ENCODE data around the gene AVP.

The AVP gene

GRCh38 chr20:3109350-3110302 lies 25.1 kb upstream of the AVP start:
- DNase-seq (ENCODE audit: low spot score) = no peak

DNA sequence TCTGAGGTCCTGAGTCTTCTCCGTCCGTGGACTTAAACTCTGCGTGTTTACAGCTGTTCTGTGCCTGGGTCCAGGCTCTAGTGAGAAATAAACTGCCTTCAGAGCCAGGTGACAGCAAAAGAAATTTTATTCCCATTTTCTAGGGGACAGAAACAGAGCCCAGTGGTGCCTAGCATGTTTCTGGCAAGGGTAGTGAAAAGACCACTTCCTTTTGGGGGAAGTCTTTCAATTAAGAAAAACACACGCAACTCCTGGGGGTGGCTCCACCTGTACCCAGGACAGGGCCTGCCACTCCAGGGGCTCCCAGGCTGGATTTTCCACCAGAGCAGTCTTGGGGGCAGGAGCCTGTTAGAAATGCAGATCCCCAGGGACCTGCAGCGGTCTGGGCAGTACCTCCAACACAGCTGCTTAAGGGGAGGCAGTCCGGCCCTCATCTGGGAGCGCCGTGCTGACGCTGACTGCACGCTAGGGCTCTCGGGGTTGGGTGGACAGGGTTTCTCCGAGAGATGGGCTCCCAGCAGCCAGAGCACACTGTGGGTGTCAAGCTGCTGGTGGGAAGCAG lies 23.0 kb upstream of the AVP start:
- no peak for DNase-seq (ENCODE audit: low spot score)

DNA sequence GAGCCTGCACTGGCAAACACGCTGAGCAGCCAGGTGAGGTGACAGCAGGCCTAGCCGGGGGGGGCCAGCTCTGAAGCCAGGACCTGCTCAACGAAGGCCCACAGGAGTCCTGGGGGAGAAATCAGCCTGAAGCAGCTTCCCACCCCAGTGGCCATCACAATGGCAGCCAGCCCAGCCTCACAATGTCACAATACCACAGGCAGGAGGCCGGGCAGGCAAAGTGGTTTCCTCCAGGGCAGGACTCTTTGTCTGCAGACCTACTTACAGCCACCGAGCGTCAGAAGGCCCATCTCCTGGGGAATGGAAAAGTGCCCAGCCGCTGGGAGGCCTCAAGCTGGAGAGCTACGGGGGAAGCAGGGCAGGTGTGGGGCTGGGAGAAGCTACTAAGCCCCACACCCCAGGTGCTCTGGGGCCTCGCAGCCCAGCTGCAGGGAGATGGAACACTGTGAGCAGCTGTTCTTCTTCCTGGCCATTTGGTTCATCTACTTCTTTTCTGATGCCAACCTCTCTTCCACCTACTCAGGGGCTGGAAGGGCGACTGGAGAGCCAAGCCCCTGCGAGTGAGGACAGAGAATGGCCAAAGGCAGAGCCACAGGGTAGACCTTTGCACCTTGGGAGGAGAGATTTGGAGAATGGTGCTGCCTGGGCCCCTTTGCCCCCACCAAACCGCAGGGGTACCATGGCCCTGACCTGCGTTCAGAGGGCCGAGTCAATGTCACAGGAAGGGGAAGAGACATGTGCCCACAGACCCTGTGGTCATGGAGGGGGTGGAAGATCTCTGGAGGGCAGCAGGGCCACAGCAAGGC lies 22.3 kb upstream of the AVP start:
- DNase-seq (ENCODE audit: low spot score) = no peak

DNA sequence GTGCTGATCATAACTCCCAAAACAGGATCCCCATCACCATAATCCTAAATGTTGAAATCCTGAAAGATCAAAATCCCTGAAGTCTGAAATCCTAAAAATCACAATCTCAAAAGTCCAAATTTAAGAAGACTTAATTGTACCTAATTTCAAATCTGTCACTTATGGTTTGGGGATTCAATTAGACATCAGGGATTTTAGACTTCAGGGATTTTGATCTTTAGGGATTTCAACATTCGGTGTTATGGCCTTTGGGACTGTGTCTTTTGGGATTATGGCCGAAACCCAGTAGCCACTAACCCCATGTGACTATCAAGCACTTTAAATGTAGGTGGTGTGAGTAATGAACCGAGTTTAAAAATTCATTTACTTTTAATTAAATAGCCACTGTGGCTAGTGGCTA lies 21.7 kb upstream of the AVP start:
- DNase-seq (ENCODE audit: low spot score) = no peak

- no peak for DNase-seq (ENCODE audit: low spot score)
Measured at GRCh38 chr20:3105256-3106137, 21.0 kb upstream of the AVP start.

- DNase-seq (ENCODE audit: low spot score) = no peak
Measured at GRCh38 chr20:3103369-3104032, 19.0 kb upstream of the AVP start.

- no peak for DNase-seq (ENCODE audit: low spot score)
Measured at GRCh38 chr20:3102575-3103368, 18.2 kb upstream of the AVP start.

DNA sequence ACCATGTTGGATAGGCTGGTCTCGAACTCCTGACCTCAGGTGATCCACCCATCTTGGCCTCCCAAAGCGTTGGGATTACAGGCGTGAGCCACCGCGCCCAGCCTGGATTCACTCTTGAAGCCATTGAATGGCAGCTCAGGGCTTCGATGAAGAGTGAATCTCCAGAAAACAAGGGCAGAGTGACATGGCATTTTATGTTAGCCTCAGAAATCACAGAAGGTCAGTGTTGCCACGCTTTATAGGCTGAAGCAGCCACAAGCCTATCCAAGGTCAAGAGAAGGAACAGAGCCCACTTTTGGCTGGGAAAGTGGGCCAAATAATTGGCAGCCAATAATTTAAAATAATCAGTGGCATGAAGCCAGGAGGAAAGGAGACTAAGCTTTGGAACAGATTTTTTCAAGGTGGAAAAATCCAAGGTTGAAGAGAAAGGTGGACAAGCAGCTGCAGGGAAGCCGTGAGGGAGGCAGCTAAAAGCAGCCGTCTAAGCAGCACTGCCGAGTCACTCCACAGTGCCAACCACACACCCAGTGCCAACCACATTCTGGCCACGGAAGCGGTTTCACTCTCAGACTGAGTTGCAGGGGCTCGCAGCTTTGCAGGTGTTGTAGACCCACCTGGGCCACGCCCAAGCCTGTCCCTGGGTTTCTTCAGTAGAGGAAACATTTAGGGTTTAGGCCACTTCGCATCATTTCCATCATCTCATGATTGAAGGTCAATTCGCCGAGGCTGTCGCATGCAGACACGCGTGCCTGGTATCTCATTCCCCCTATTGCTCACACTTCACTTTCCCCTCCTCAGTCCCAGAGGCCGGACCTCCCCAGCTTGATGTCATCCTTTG lies 17.4 kb upstream of the AVP start:
- DNase-seq (ENCODE audit: low spot score) = no peak

- DNase-seq (ENCODE audit: low spot score) = no peak
Measured at GRCh38 chr20:3101251-3101650, 16.7 kb upstream of the AVP start.

DNA sequence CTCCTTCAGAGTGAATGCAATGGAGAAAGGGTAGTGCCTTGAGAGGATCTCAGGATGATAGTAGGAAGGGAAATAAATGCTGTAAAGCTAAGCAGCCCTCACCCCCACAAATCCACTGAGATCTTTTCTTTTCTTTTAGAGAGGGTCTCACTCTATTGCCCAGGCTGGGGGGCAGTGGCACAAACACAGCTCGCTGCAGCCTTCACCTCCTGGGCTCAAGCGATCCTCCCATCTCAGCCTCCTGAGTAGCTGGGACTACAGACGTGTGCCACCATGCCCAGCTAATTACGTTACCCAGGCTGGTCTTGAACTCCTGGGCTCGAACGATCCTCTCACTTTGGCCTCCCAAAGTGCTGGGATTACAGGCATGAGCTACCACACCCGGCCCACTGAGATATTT lies 16.0 kb upstream of the AVP start:
- no peak for DNase-seq (ENCODE audit: low spot score)

GRCh38 chr20:3094848-3095629 lies 10.5 kb upstream of the AVP start:
- DNase-seq (ENCODE audit: low spot score) = no peak

DNA sequence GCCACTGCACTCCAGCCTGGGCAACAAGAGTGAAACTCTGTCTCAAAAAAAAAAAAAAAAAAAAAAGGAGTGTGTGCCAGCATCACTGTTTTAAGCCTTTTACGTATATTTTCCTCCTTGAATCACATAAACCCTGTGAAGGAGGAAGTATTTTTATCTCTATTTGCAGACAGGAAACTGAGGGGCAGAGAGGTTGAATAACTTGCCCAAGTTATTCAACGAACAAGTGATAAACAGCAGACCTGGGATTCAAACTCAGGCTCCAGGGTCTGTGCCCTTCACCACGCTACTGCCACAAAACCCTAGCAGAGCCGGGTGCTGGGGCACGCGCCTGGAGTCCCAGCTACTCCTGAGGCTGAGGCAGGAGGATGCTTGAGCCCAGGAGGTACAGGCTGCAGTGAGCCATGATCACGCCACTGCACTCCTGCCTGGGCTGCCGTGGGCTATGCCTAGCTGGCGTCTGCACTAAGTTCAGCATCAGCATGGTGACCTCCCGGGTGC lies 9.4 kb upstream of the AVP start:
- DNase-seq (ENCODE audit: low spot score) = no peak

GRCh38 chr20:3092611-3093379 lies 8.3 kb upstream of the AVP start:
- DNase-seq (ENCODE audit: low spot score) = no peak

GRCh38 chr20:3090565-3090964 lies 6.0 kb upstream of the AVP start:
- DNase-seq (ENCODE audit: low spot score) = no peak

GRCh38 chr20:3088031-3088430 lies 3.5 kb upstream of the AVP start:
- DNase-seq (ENCODE audit: low spot score) = no peak

- no peak for DNase-seq (ENCODE audit: low spot score)
Measured at GRCh38 chr20:3085571-3086072, 1.1 kb upstream of the AVP start.

DNA sequence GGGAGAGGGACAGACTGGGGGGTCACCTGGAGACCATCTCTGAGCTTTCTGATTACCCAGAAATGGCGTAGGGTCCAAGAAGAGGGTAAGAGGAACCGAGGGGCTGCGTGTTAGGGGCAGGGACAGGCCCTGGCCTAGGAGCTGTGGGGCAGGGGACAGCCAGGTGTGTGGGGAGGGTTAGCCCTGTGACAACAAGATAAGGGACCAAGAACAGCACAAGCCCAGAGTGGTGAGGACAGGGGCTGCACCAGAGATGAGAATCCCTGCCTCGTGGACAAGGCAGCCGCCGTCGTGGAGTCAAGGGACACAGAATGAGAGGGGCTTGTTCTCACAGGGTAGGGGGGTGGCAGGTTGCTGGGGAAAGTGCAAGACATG lies 449 bp upstream of the AVP start:
- DNase-seq (ENCODE audit: low spot score) = no peak

Data from SW480 (cell line).